GM10266 (cell line): Measurements from ENCODE around the gene ARHGAP36.

Experiments
- DNase-seq: peaks from one replicate; pipeline ENCODE4 v3.0.0; 2012; ENCODE audit errors: extremely low spot score
- CTCF ChIP-seq: IDR thresholded peaks from 2 replicates; pipeline ENCODE4 v1.5.1; 2012; ENCODE audit warnings: mild to moderate bottlenecking, low read depth; ENCODE audit not compliant: control insufficient read depth, insufficient read depth; ENCODE audit errors: missing control alignments

Gene ARHGAP36

DNA sequence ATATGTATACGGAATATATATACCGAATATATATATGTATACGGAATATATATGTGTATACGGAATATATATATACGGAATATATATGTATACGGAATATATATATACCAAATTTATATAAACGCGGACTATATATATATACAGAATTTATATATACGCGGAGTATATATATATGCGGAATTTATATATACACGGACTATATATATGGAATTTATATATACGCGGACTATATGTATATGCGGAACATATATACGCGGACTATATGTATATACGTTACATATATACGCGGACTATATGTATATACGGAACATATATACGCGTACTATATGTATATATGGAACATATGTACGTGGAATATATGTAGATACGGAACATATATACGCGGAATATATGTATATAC lies 78.6 kb downstream of the ARHGAP36 start:
- no peak for DNase-seq
- no peak for TF ChIP-seq CTCF

DNA sequence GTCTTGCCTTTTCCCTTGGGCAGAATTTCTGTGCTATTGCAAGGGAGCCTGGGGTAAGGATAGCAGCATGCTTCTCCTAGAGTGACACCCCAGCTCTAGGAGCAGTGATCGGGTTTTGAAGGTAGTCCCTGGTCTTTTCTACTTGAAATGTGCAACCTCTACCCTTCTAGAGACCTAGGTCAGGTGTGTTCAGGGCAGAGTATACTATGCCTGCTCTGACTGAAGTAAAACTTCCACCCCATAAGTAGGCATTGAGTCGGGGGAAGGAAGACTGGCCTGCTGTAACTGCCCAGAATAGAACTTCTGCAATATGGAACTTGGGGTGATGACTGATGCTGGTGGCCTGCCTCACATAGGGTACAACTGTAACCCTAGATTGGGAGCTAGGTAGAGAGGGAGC lies 80.9 kb downstream of the ARHGAP36 start:
- TF ChIP-seq CTCF = no peak
- DNase-seq = no peak
